ENCODE data around the gene CIROP.

The CIROP gene

GRCh38 chr14:23105348-23105824 lies 597 bp upstream of the CIROP start:
- Histone ChIP-seq H3K23ac (ENCODE audit: low read depth, low read length, poor library complexity) (no peak overlapping the region), H2BK5ac (ENCODE audit: low read length) (no peak overlapping the region), H2AFZ (ENCODE audit: low read length) (no peak overlapping the region), H3K9me3 (replicated peaks in 1 of 2; ENCODE audit: control insufficient read depth in 2 of 2, insufficient read depth in 1 of 2, low read depth in 1 of 2, low read length in 2 of 2) (peaks cover 0 to 2% of the 10 kb centered on the region in 2 donors), H3K4me2 (ENCODE audit: insufficient read depth, low read length, poor library complexity, severe bottlenecking) (no peak overlapping the region), H3K4me3 (ENCODE audit: low read length in 2 of 2) (no peak overlapping the region), H3K4me1 (ENCODE audit: control insufficient read depth in 2 of 2, insufficient read depth in 1 of 2, low read depth in 1 of 2, low read length in 2 of 2) (no peaks in the 10 kb centered on the region), H3K36me3 (replicated peaks in 1 of 2; ENCODE audit: control insufficient read depth in 2 of 2, insufficient read depth in 2 of 2, low read length in 2 of 2) (no peaks in the 10 kb centered on the region), H2BK120ac (ENCODE audit: low read depth, low read length) (no peak overlapping the region), H3K18ac (ENCODE audit: low read length) (no peak overlapping the region), H2BK12ac (ENCODE audit: low read length) (no peak overlapping the region), H3K9ac (ENCODE audit: low read depth, low read length, poor library complexity) (no peak overlapping the region), H2BK15ac (ENCODE audit: low read length) (no peak overlapping the region), H4K8ac (ENCODE audit: low read depth, low read length) (no peak overlapping the region), H3K27ac (replicated peaks; ENCODE audit: low read length) (no peak overlapping the region), H3K27me3 (ENCODE audit: control insufficient read depth in 3 of 3, insufficient read depth in 3 of 3, low read depth in 1 of 3, low read length in 3 of 3) (peaks cover 0 to 3% (median 0%) of the 10 kb centered on the region in 3 experiments), H3K14ac (ENCODE audit: low read length) (no peak overlapping the region), H4K91ac (ENCODE audit: low read depth, low read length, poor library complexity) (no peak overlapping the region), H3K4ac (ENCODE audit: low read length) (no peak overlapping the region), H3K79me1 (ENCODE audit: low read depth, low read length) (no peaks in the 10 kb centered on the region), H2AK5ac (ENCODE audit: low read depth, low read length) (no peak overlapping the region)
- no CpG with 5 or more reads among the region's 4 CpGs for WGBS, 2 donors (ENCODE audit: extremely low coverage in 2 of 2, insufficient read length in 2 of 2, insufficient replicate concordance in 1 of 2)
- no peak for DNase-seq (ENCODE audit: low spot score)

- WGBS, 2 donors (ENCODE audit: extremely low coverage in 2 of 2, insufficient read length in 2 of 2, insufficient replicate concordance in 1 of 2) = no CpG with 5 or more reads among the region's 6 CpGs
- peaks cover 1 to 7% of the 10 kb centered on the region in 2 donors for H3K36me3 ChIP-seq (replicated peaks in 1 of 2; ENCODE audit: control insufficient read depth in 2 of 2, insufficient read depth in 2 of 2, low read length in 2 of 2)
These were observed 659 bp downstream of the CIROP start for GRCh38 chr14:23104070-23104590.

GRCh38 chr14:23103581-23103980 lies 1.2 kb downstream of the CIROP start:
- no peak overlapping the region for H2BK15ac ChIP-seq (ENCODE audit: low read length)
- peaks cover 2 to 12% of the 10 kb centered on the region in 2 donors for H3K36me3 ChIP-seq (replicated peaks in 1 of 2; ENCODE audit: control insufficient read depth in 2 of 2, insufficient read depth in 2 of 2, low read length in 2 of 2)
- H3K27me3 ChIP-seq (ENCODE audit: control insufficient read depth in 3 of 3, insufficient read depth in 3 of 3, low read depth in 1 of 3, low read length in 3 of 3) = no peaks in the 10 kb centered on the region
- H3K79me1 ChIP-seq (ENCODE audit: low read depth, low read length) = no peaks in the 10 kb centered on the region
- no peak overlapping the region for H3K27ac ChIP-seq (replicated peaks; ENCODE audit: low read length)
- no peak overlapping the region for H3K9ac ChIP-seq (ENCODE audit: low read depth, low read length, poor library complexity)
- WGBS, 2 donors (ENCODE audit: extremely low coverage in 2 of 2, insufficient read length in 2 of 2, insufficient replicate concordance in 1 of 2) = no CpG with 5 or more reads among the region's 4 CpGs
- no peak overlapping the region for H3K4me2 ChIP-seq (ENCODE audit: insufficient read depth, low read length, poor library complexity, severe bottlenecking)
- H3K4ac ChIP-seq (ENCODE audit: low read length) = no peak overlapping the region
- H2AFZ ChIP-seq (ENCODE audit: low read length) = no peak overlapping the region
- H4K8ac ChIP-seq (ENCODE audit: low read depth, low read length) = no peak overlapping the region
- no peak overlapping the region for H2AK5ac ChIP-seq (ENCODE audit: low read depth, low read length)
- H3K4me3 ChIP-seq (ENCODE audit: low read length in 2 of 2) = no peak overlapping the region
- no peak overlapping the region for H3K14ac ChIP-seq (ENCODE audit: low read length)
- H3K23ac ChIP-seq (ENCODE audit: low read depth, low read length, poor library complexity) = no peak overlapping the region
- H3K18ac ChIP-seq (ENCODE audit: low read length) = no peak overlapping the region
- H3K4me1 ChIP-seq (ENCODE audit: control insufficient read depth in 2 of 2, insufficient read depth in 1 of 2, low read depth in 1 of 2, low read length in 2 of 2) = no peaks in the 10 kb centered on the region
- H4K91ac ChIP-seq (ENCODE audit: low read depth, low read length, poor library complexity) = no peak overlapping the region
- no peak overlapping the region for H2BK120ac ChIP-seq (ENCODE audit: low read depth, low read length)
- H2BK12ac ChIP-seq (ENCODE audit: low read length) = no peak overlapping the region
- no peaks in the 10 kb centered on the region for H3K9me3 ChIP-seq (replicated peaks in 1 of 2; ENCODE audit: control insufficient read depth in 2 of 2, insufficient read depth in 1 of 2, low read depth in 1 of 2, low read length in 2 of 2)
- DNase-seq (ENCODE audit: low spot score) = no peak
- H2BK5ac ChIP-seq (ENCODE audit: low read length) = no peak overlapping the region

More at GRCh38 chr14:23104070-23104590, 659 bp downstream of the CIROP start:
- no peak overlapping the region for H2BK15ac ChIP-seq (ENCODE audit: low read length)
- H3K27me3 ChIP-seq (ENCODE audit: control insufficient read depth in 3 of 3, insufficient read depth in 3 of 3, low read depth in 1 of 3, low read length in 3 of 3) = no peaks in the 10 kb centered on the region
- H2AK5ac ChIP-seq (ENCODE audit: low read depth, low read length) = no peak overlapping the region
- H4K8ac ChIP-seq (ENCODE audit: low read depth, low read length) = no peak overlapping the region
- H3K23ac ChIP-seq (ENCODE audit: low read depth, low read length, poor library complexity) = no peak overlapping the region
- peaks cover 0 to 2% of the 10 kb centered on the region in 2 donors for H3K9me3 ChIP-seq (replicated peaks in 1 of 2; ENCODE audit: control insufficient read depth in 2 of 2, insufficient read depth in 1 of 2, low read depth in 1 of 2, low read length in 2 of 2)
- no peak overlapping the region for H3K9ac ChIP-seq (ENCODE audit: low read depth, low read length, poor library complexity)
- no peaks in the 10 kb centered on the region for H3K79me1 ChIP-seq (ENCODE audit: low read depth, low read length)
- H2BK120ac ChIP-seq (ENCODE audit: low read depth, low read length) = no peak overlapping the region
- no peak overlapping the region for H3K4me2 ChIP-seq (ENCODE audit: insufficient read depth, low read length, poor library complexity, severe bottlenecking)
- H3K4me1 ChIP-seq (ENCODE audit: control insufficient read depth in 2 of 2, insufficient read depth in 1 of 2, low read depth in 1 of 2, low read length in 2 of 2) = no peaks in the 10 kb centered on the region
- no peak overlapping the region for H3K4ac ChIP-seq (ENCODE audit: low read length)
- no peak overlapping the region for H4K91ac ChIP-seq (ENCODE audit: low read depth, low read length, poor library complexity)
- no peak overlapping the region for H3K18ac ChIP-seq (ENCODE audit: low read length)
- H3K27ac ChIP-seq (replicated peaks; ENCODE audit: low read length) = no peak overlapping the region
- H3K4me3 ChIP-seq (ENCODE audit: low read length in 2 of 2) = no peak overlapping the region
- no peak overlapping the region for H3K14ac ChIP-seq (ENCODE audit: low read length)
- H2BK12ac ChIP-seq (ENCODE audit: low read length) = no peak overlapping the region
- H2BK5ac ChIP-seq (ENCODE audit: low read length) = no peak overlapping the region
- peak overlapping the region; percentile 77 for H2AFZ ChIP-seq (ENCODE audit: low read length)
- no peak for DNase-seq (ENCODE audit: low spot score)

- Histone ChIP-seq H2BK120ac (ENCODE audit: low read depth, low read length) (no peak overlapping the region), H3K14ac (ENCODE audit: low read length) (no peak overlapping the region), H3K23ac (ENCODE audit: low read depth, low read length, poor library complexity) (no peak overlapping the region), H3K9me3 (replicated peaks in 1 of 2; ENCODE audit: control insufficient read depth in 2 of 2, insufficient read depth in 1 of 2, low read depth in 1 of 2, low read length in 2 of 2) (no peaks in the 10 kb centered on the region), H3K4ac (ENCODE audit: low read length) (no peak overlapping the region), H2BK5ac (ENCODE audit: low read length) (no peak overlapping the region), H2BK15ac (ENCODE audit: low read length) (no peak overlapping the region), H3K9ac (ENCODE audit: low read depth, low read length, poor library complexity) (no peak overlapping the region), H3K18ac (ENCODE audit: low read length) (no peak overlapping the region), H3K27me3 (ENCODE audit: control insufficient read depth in 3 of 3, insufficient read depth in 3 of 3, low read depth in 1 of 3, low read length in 3 of 3) (no peaks in the 10 kb centered on the region), H3K79me1 (ENCODE audit: low read depth, low read length) (peaks cover 1% of the 10 kb centered on the region), H2AK5ac (ENCODE audit: low read depth, low read length) (no peak overlapping the region), H3K4me3 (ENCODE audit: low read length in 2 of 2) (no peak overlapping the region), H3K4me2 (ENCODE audit: insufficient read depth, low read length, poor library complexity, severe bottlenecking) (no peak overlapping the region), H4K91ac (ENCODE audit: low read depth, low read length, poor library complexity) (no peak overlapping the region), H2AFZ (ENCODE audit: low read length) (no peak overlapping the region), H3K36me3 (replicated peaks in 1 of 2; ENCODE audit: control insufficient read depth in 2 of 2, insufficient read depth in 2 of 2, low read length in 2 of 2) (peaks cover 7 to 20% of the 10 kb centered on the region in 2 donors), H3K4me1 (ENCODE audit: control insufficient read depth in 2 of 2, insufficient read depth in 1 of 2, low read depth in 1 of 2, low read length in 2 of 2) (no peaks in the 10 kb centered on the region), H2BK12ac (ENCODE audit: low read length) (no peak overlapping the region), H4K8ac (ENCODE audit: low read depth, low read length) (no peak overlapping the region), H3K27ac (replicated peaks; ENCODE audit: low read length) (no peak overlapping the region)
- no CpG with 5 or more reads among the region's 2 CpGs for WGBS, 2 donors (ENCODE audit: extremely low coverage in 2 of 2, insufficient read length in 2 of 2, insufficient replicate concordance in 1 of 2)
- no peak for DNase-seq (ENCODE audit: low spot score)
These were observed 2.0 kb downstream of the CIROP start for GRCh38 chr14:23102801-23103200.
